Activated CD4-positive, alpha-beta T cell treated with anti-CD3 and anti-CD28 coated beads, Interleukin-2, amount 10 ng/mL, durations not matched to agents 7 days and 5 days (primary cell): Measurements from ENCODE around the gene RREB1. TPM values are rescaled to one million over a fixed set of nuclear protein-coding genes. Genes with fewer than 3 reads are reported as not detected.

ENCODE experiments used
- CTCF ChIA-PET: fragments of 350-600 bp; sonication (Branson Sonifier 250); formaldehyde crosslinking; loops from one replicate; lab custom pipeline; 2021; ENCODE audit warnings: antibody characterized with exemption; lab: Charles Lee
- POLR2A ChIA-PET: fragments of 350-600 bp; sonication (Branson Sonifier 250); formaldehyde crosslinking; loops from one replicate; lab custom pipeline; 2021; ENCODE audit warnings: antibody characterized with exemption; lab: Charles Lee
- DNase-seq: peaks from one replicate; pipeline ENCODE4 v3.0.0-alpha.2; 2020
- H3K27ac Mint-ChIP-seq: one replicate; pipeline ENCODE4 v1.8.0; 2021; ENCODE audit warnings: mild to moderate bottlenecking, moderate library complexity, mixed read lengths
- H3K27me3 Mint-ChIP-seq: one replicate; pipeline ENCODE4 v1.8.0; 2021; ENCODE audit warnings: mixed read lengths
- H3K36me3 Mint-ChIP-seq: one replicate; pipeline ENCODE4 v1.8.0; 2021; ENCODE audit warnings: low read depth, mixed read lengths
- H3K4me1 Mint-ChIP-seq: one replicate; pipeline ENCODE4 v1.8.0; 2021; ENCODE audit warnings: mixed read lengths
- H3K4me3 Mint-ChIP-seq: one replicate; pipeline ENCODE4 v1.8.0; 2021; ENCODE audit warnings: mild to moderate bottlenecking, moderate library complexity, mixed read lengths
- H3K9me3 Mint-ChIP-seq: one replicate; pipeline ENCODE4 v1.8.0; 2021; ENCODE audit warnings: mixed read lengths
- total RNA-seq, 2 experiments: library from RNA; stranded (reverse); gene quantifications; one replicate each; pipeline ENCODE4 v1.2.3, GENCODE V29; 2021

RREB1 gene
- total RNA-seq, 2 experiments from 2014 or later, result 27.2 to 30.1 TPM

DNA sequence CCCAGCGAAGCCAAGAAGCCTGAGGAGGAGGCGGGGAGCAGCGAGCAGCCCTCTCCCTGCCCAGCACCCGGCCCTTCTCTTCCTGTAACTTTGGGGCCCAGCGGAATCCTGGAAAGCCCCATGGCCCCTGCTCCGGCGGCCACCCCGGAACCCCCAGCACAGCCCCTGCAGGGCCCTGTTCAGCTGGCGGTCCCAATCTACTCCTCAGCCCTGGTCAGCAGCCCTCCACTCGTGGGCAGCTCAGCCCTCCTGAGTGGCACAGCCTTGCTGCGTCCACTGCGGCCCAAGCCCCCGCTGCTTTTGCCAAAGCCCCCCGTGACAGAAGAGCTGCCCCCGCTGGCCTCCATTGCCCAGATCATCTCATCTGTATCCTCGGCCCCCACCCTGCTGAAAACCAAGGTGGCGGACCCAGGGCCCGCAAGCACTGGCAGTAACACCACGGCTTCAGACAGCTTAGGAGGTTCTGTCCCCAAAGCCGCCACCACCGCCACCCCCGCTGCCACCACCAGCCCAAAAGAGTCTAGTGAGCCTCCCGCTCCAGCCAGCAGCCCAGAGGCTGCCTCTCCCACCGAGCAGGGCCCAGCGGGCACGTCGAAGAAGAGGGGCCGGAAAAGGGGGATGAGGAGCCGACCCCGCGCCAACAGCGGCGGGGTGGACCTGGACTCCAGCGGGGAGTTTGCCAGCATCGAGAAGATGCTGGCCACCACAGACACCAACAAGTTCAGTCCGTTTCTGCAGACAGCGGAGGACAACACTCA lies 123.4 kb downstream of the RREB1 start:
- H3K4me3 Mint-ChIP-seq, result no peak overlapping the region
- peak overlapping the region; percentile 41 for H3K27ac Mint-ChIP-seq
- H3K9me3 Mint-ChIP-seq, result no peaks in the 10 kb centered on the region
- POLR2A ChIA-PET, result no interaction called here
- H3K27me3 Mint-ChIP-seq, result no peaks in the 10 kb centered on the region
- CTCF ChIA-PET, result interaction anchor here (1.5 kb wide), 1 partner anchor 12 kb away, joined by 5 read pairs; no protein-coding TSS in a partner anchor
- H3K36me3 Mint-ChIP-seq, result peaks cover 51% of the 10 kb centered on the region
- no peak for DNase-seq
- H3K4me1 Mint-ChIP-seq, result peaks cover 16% of the 10 kb centered on the region

GRCh38 chr6:7232351-7232750 lies 124.6 kb downstream of the RREB1 start:
- peaks cover 20% of the 10 kb centered on the region for H3K4me1 Mint-ChIP-seq
- H3K4me3 Mint-ChIP-seq, result no peak overlapping the region
- ChIA-PET CTCF (interaction anchor here (1.5 kb wide), 1 partner anchor 13 kb away, joined by 5 read pairs; no protein-coding TSS in a partner anchor), POLR2A (no interaction called here)
- no peak overlapping the region for H3K27ac Mint-ChIP-seq
- no peaks in the 10 kb centered on the region for H3K27me3 Mint-ChIP-seq
- DNase-seq, result no peak
- H3K36me3 Mint-ChIP-seq, result peaks cover 47% of the 10 kb centered on the region
- no peaks in the 10 kb centered on the region for H3K9me3 Mint-ChIP-seq

DNA sequence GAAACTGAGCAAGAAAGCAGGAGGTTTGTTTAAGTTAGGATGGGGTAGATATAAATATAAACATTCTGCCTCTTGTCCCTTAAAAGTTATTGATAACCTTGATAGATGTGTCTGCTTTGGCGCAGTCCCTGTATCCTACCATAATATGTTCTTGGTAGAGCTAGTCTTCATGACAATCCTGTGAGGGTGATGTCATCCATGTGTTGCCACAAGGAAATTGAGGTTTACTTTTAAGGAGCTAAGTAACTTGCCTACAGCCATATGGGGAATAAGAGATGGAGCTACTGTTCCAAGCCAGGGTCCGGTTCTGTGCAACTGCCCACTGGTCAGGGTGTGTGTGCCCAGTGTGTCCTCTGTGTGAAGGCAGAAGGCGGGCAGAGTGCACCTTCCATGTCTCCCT lies 126.8 kb downstream of the RREB1 start:
- H3K4me3 Mint-ChIP-seq, result no peak overlapping the region
- ChIA-PET CTCF (interaction anchor here (0.5 to 1.8 kb wide), 3 partner anchors 9 to 254 kb away, joined by 3 to 5 read pairs (median 4); no protein-coding TSS in a partner anchor), POLR2A (no interaction called here)
- H3K27me3 Mint-ChIP-seq, result no peaks in the 10 kb centered on the region
- H3K27ac Mint-ChIP-seq, result no peak overlapping the region
- peaks cover 23% of the 10 kb centered on the region for H3K4me1 Mint-ChIP-seq
- no peak for DNase-seq
- H3K36me3 Mint-ChIP-seq, result peaks cover 36% of the 10 kb centered on the region
- no peaks in the 10 kb centered on the region for H3K9me3 Mint-ChIP-seq

DNA sequence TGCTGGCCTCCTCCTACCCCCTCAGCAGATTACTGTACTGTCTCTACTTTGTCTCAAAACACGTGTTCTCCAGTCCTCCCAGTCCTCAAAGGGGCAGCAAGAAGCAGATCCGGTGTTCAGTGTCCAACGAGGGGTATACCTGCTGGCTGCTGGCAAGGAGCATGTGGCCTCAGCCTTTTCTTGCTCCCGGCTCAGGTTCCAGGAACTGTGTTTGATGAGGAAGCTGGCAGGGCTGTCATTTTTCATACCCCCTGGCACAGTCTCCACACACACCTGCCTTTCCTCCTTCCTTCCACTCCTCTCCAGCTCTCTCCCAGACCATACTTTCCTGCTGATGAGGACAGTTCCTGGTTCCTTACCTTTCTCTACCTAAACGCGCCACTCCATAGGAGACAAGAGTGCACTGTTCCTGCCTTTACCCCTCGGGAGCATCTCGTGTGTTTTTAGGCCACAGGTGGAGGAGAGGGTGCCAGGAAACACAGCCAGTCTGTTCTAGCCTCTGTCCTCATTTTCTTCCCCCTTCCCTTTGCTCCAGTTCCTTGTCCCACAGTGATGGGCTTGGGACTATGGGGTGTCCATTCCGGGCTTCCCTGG lies 128.0 kb downstream of the RREB1 start:
- H3K27ac Mint-ChIP-seq, result peak overlapping the region; percentile 36
- ChIA-PET CTCF (interaction anchor here (0.6 to 1.1 kb wide), 2 partner anchors 8 to 36 kb away, joined by 3 read pairs; no protein-coding TSS in a partner anchor), POLR2A (no interaction called here)
- peaks cover 33% of the 10 kb centered on the region for H3K36me3 Mint-ChIP-seq
- no peaks in the 10 kb centered on the region for H3K9me3 Mint-ChIP-seq
- H3K4me3 Mint-ChIP-seq, result no peak overlapping the region
- H3K4me1 Mint-ChIP-seq, result peaks cover 23% of the 10 kb centered on the region
- no peaks in the 10 kb centered on the region for H3K27me3 Mint-ChIP-seq
- no peak for DNase-seq

- DNase-seq, result no peak
- Mint-ChIP-seq H3K27me3 (no peaks in the 10 kb centered on the region), H3K4me3 (no peak overlapping the region), H3K36me3 (peaks cover 31% of the 10 kb centered on the region), H3K27ac (peak overlapping the region; percentile 36), H3K4me1 (peaks cover 27% of the 10 kb centered on the region), H3K9me3 (no peaks in the 10 kb centered on the region)
- ChIA-PET POLR2A (no interaction called here), CTCF (interaction anchor here (0.6 to 0.9 kb wide), 5 partner anchors 10 to 360 kb away, joined by 3 read pairs; no protein-coding TSS in a partner anchor)
These were observed 128.8 kb downstream of the RREB1 start for GRCh38 chr6:7236306-7237209.

DNA sequence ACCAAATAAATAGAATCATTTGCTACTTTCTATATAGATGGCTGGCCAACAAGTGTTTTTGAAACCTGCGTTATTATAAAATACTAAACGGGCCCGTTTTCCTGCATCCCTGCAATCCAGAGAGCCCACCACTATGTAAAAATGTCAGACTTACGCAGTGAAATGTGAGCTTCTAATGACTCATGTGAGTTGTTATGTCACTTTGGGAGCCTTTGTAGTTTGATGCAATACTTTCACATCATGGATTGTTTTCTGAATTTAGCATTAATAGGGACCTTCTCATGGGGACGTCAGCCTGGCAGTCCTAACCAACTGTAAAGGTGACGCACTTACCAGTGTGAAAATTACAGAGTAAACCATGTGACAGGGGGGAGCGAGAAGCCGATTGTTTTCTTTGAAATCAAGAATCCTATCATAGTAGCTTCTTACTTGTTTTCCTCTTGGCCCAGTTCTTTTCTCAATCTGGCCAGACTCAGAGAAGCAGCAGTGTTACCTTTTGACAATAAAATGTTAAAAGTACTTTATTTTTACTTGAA lies 130.0 kb downstream of the RREB1 start:
- peaks cover 24% of the 10 kb centered on the region for H3K36me3 Mint-ChIP-seq
- no peak overlapping the region for H3K27ac Mint-ChIP-seq
- CTCF ChIA-PET, result interaction anchor here (1.0 to 1.3 kb wide), 2 partner anchors 513 to 524 kb away, joined by 3 read pairs; no protein-coding TSS in a partner anchor
- POLR2A ChIA-PET, result no interaction called here
- no peak overlapping the region for H3K4me3 Mint-ChIP-seq
- H3K27me3 Mint-ChIP-seq, result no peaks in the 10 kb centered on the region
- no peaks in the 10 kb centered on the region for H3K9me3 Mint-ChIP-seq
- H3K4me1 Mint-ChIP-seq, result peaks cover 29% of the 10 kb centered on the region
- DNase-seq, result no peak

DNA sequence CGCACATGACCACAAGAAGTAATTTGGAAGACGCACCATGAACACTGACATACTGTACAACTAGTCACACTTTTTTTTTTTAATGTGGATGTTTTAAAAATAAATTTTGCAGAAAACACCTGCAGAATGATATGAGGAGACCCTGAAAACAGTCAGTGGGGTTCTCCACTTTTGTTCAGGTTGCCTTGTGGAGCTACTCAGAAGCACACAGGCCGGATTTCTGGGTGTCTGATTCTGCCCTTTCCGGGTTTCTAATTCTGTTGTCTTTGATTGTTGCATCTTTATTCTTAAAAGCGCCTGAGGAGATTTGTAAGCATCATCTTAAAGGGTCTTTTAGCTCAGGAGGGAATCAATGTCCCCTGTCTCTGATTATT lies 130.8 kb downstream of the RREB1 start:
- H3K4me3 Mint-ChIP-seq, result no peak overlapping the region
- H3K36me3 Mint-ChIP-seq, result peaks cover 23% of the 10 kb centered on the region
- H3K27ac Mint-ChIP-seq, result no peak overlapping the region
- ChIA-PET CTCF (interaction anchor here (0.9 to 1.3 kb wide), 4 partner anchors 15 to 524 kb away, joined by 3 read pairs; no protein-coding TSS in a partner anchor), POLR2A (no interaction called here)
- no peaks in the 10 kb centered on the region for H3K27me3 Mint-ChIP-seq
- no peak for DNase-seq
- H3K4me1 Mint-ChIP-seq, result peaks cover 35% of the 10 kb centered on the region
- H3K9me3 Mint-ChIP-seq, result no peaks in the 10 kb centered on the region

DNA sequence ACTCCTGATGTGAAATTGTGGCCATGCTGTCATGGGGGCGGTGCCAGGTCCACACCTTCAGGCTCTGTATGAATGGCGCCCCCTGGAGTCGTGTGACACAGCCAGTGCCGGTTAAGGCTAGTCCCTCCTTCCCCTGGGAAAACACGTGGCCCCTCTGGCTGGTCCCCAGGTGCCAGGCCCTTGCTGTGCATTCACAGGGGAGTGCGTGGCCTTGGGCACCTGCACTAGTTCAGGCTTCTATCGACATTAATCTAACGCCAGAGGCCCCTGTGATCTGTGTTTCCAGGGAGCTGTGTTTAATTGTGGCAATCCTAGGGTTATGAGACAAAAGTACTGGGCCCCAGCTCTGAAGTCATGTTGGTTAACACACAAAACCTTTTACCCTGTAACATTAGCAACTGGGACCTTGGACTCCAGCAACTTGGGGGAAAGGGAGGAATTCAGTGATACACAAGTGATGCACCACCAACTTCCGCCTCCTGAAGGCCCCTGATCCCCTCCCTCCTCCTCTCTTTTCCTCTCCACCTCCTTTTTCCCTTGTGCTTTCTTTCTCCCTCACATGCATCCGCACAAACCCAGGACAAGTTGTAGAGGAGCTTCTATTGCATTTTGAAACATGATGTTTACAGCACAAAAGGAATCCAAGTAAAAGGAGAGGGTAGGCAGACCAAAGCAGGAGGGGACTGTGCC lies 131.3 kb downstream of the RREB1 start:
- no peaks in the 10 kb centered on the region for H3K9me3 Mint-ChIP-seq
- no peaks in the 10 kb centered on the region for H3K27me3 Mint-ChIP-seq
- H3K4me3 Mint-ChIP-seq, result no peak overlapping the region
- no peak overlapping the region for H3K27ac Mint-ChIP-seq
- ChIA-PET POLR2A (no interaction called here), CTCF (interaction anchor here (0.8 to 1.3 kb wide), 6 partner anchors 14 to 525 kb away, joined by 3 to 4 read pairs (median 3); no protein-coding TSS in a partner anchor)
- peaks cover 33% of the 10 kb centered on the region for H3K4me1 Mint-ChIP-seq
- peak; percentile 80 for DNase-seq
- H3K36me3 Mint-ChIP-seq, result peaks cover 21% of the 10 kb centered on the region

DNA sequence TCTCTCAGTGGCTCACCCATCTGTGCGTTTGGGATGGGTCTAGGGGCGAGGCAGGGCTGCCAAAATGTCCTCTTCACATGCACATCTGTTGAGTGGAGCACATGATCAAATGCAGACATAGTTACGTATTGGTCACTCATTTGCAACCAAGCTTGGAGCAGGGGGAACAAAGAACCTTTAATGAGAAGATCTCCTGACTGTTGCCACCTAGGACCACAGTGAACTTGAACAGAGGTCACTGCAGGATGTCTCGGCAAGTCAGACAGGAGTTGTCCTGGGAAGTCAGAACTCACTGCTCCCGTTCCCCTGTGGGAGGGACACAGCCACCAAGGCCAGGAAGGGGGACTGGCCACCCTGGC lies 131.8 kb downstream of the RREB1 start:
- peaks cover 18% of the 10 kb centered on the region for H3K36me3 Mint-ChIP-seq
- H3K27ac Mint-ChIP-seq, result no peak overlapping the region
- POLR2A ChIA-PET, result no interaction called here
- DNase-seq, result no peak
- no peak overlapping the region for H3K4me3 Mint-ChIP-seq
- H3K27me3 Mint-ChIP-seq, result no peaks in the 10 kb centered on the region
- peaks cover 33% of the 10 kb centered on the region for H3K4me1 Mint-ChIP-seq
- no peaks in the 10 kb centered on the region for H3K9me3 Mint-ChIP-seq
- CTCF ChIA-PET, result interaction anchor here (0.8 kb wide), 2 partner anchors 79 to 475 kb away, joined by 3 to 4 read pairs; no protein-coding TSS in a partner anchor

- DNase-seq, result no peak
- ChIA-PET POLR2A (no interaction called here), CTCF (no interaction called here)
- Mint-ChIP-seq H3K4me1 (peaks cover 33% of the 10 kb centered on the region), H3K4me3 (no peak overlapping the region), H3K27me3 (no peaks in the 10 kb centered on the region), H3K9me3 (no peaks in the 10 kb centered on the region), H3K27ac (no peak overlapping the region), H3K36me3 (peaks cover 16% of the 10 kb centered on the region)
These were observed 132.6 kb downstream of the RREB1 start for GRCh38 chr6:7240351-7240750.

GRCh38 chr6:7241160-7241559 lies 133.4 kb downstream of the RREB1 start:
- no peak for DNase-seq
- Mint-ChIP-seq H3K4me3 (no peak overlapping the region), H3K36me3 (peaks cover 14% of the 10 kb centered on the region), H3K9me3 (no peaks in the 10 kb centered on the region), H3K27me3 (no peaks in the 10 kb centered on the region), H3K27ac (no peak overlapping the region), H3K4me1 (peaks cover 28% of the 10 kb centered on the region)
- CTCF ChIA-PET, result no interaction called here
- POLR2A ChIA-PET, result no interaction called here
